Esophagus squamous epithelium (tissue), 4 donors: ENCODE data around the gene ZNF385D.

Source experiments
- POLR2A ChIP-seq, 4 donors: fragments of 450-650 bp; IDR thresholded peaks; one replicate each; pipeline ENCODE4 v1.6.1; 2017; ENCODE audit warnings: antibody characterized with exemption in 4 of 4, mild to moderate bottlenecking in 4 of 4, moderate library complexity in 3 of 4
- TF ChIP-seq, protein P1 (sequence below), 6 experiments: fragments of 450-650 bp in 4 of 6; fragments of 200-600 bp in 2 of 6; sonication (generic) in 2 of 6; IDR thresholded peaks; one replicate each; pipeline ENCODE4 v1.5.1; 2016 to 2019; ENCODE audit warnings: antibody characterized with exemption in 6 of 6, mild to moderate bottlenecking in 4 of 6, moderate library complexity in 4 of 6

DNA sequence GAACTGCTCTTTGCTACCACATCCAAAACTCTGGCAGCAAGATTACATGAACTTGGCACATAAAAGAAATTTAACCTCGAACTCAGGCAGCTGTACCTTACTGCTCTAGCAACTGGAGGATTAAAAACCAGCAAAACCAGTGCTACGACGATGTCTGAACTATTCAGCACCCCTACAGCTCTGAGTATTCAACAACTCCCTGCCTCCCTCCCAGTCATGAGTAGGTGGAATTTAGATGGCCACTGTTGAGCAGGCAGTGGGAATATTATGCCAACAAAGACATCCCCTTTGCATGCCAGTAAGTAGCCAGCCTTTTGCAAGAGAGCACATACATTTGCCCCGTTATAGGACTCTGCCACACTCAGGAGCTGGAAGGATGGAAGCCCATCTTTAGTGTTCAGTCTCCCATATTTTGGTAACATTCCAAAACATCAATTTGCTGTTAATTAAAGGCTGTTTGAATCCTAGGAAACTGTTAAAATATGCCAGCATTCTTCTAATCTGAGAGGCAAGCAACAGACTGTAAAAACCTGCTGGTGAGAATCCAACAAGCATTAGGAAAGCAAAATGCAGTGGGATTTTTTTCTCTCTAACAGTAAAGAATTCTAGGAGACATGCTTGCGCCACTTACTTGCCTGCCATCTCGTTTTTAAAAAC lies 85.4 kb downstream of the ZNF385D start:
- TF ChIP-seq, protein P1, sequence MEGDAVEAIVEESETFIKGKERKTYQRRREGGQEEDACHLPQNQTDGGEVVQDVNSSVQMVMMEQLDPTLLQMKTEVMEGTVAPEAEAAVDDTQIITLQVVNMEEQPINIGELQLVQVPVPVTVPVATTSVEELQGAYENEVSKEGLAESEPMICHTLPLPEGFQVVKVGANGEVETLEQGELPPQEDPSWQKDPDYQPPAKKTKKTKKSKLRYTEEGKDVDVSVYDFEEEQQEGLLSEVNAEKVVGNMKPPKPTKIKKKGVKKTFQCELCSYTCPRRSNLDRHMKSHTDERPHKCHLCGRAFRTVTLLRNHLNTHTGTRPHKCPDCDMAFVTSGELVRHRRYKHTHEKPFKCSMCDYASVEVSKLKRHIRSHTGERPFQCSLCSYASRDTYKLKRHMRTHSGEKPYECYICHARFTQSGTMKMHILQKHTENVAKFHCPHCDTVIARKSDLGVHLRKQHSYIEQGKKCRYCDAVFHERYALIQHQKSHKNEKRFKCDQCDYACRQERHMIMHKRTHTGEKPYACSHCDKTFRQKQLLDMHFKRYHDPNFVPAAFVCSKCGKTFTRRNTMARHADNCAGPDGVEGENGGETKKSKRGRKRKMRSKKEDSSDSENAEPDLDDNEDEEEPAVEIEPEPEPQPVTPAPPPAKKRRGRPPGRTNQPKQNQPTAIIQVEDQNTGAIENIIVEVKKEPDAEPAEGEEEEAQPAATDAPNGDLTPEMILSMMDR (IDR thresholded peaks at IDR 0.05): no peak
- TF ChIP-seq POLR2A (IDR thresholded peaks at IDR 0.05): no peak
